Smooth muscle cell (in vitro differentiated cells): ENCODE results near the gene CLDND2. TPM values are rescaled to one million over a fixed set of nuclear protein-coding genes. Genes with fewer than 3 reads are reported as not detected.

ENCODE experiments used
- DNase-seq: peaks from one replicate; lab custom pipeline; 2025; ENCODE audit not compliant: unreplicated experiment; lab: John Stamatoyannopoulos, UW
- H2AFZ ChIP-seq: fragments of 200-600 bp; sonication (generic); 2 replicates; pipeline ENCODE4 v1.6.0; 2016; ENCODE audit warnings: antibody characterized with exemption, low read depth, mild to moderate bottlenecking
- H3F3A ChIP-seq: fragments of 200-600 bp; sonication (generic); 2 replicates; pipeline ENCODE4 v1.6.0; 2017; ENCODE audit warnings: antibody characterized with exemption, low read depth
- H3K27ac ChIP-seq: fragments of 200-600 bp; sonication (generic); 2 replicates; pipeline ENCODE4 v1.5.1; 2016; ENCODE audit warnings: low read depth, mild to moderate bottlenecking
- H3K27me3 ChIP-seq: fragments of 200-600 bp; sonication (generic); 2 replicates; pipeline ENCODE4 v1.6.1; 2016; ENCODE audit warnings: low read depth, mild to moderate bottlenecking
- H3K36me3 ChIP-seq: fragments of 200-600 bp; sonication (generic); 2 replicates; pipeline ENCODE4 v1.5.1; 2016; ENCODE audit warnings: low read depth
- H3K4me1 ChIP-seq: fragments of 200-600 bp; sonication (generic); 2 replicates; pipeline ENCODE4 v1.5.1; 2016; ENCODE audit warnings: low read depth
- H3K4me2 ChIP-seq: fragments of 200-600 bp; sonication (generic); 2 replicates; pipeline ENCODE4 v1.6.0; 2016; ENCODE audit warnings: mild to moderate bottlenecking
- H3K4me3 ChIP-seq: fragments of 200-600 bp; sonication (generic); 2 replicates; pipeline ENCODE4 v1.5.1; 2016; ENCODE audit warnings: mild to moderate bottlenecking
- H3K79me2 ChIP-seq: fragments of 200-600 bp; sonication (generic); 2 replicates; pipeline ENCODE4 v1.6.0; 2016; ENCODE audit warnings: low read depth, mild to moderate bottlenecking
- H3K9ac ChIP-seq: fragments of 200-600 bp; sonication (generic); 2 replicates; pipeline ENCODE4 v1.6.0; 2016; ENCODE audit warnings: low read depth
- H3K9me3 ChIP-seq: fragments of 200-600 bp; sonication (generic); replicated peaks from 2 replicates; pipeline ENCODE4 v1.5.1; 2016; ENCODE audit warnings: low read depth
- H4K20me1 ChIP-seq: fragments of 200-600 bp; sonication (generic); 2 replicates; pipeline ENCODE4 v1.6.0; 2016; ENCODE audit warnings: low read depth
- WGBS: methylation state at CpG from one replicate; pipeline ENCODE4 v1.1.7; 2016; ENCODE audit warnings: low lambda C conversion rate; 5-methylcytosine and 5-hydroxymethylcytosine counted together
- polyA plus RNA-seq: library from polyadenylated mRNA; unstranded; fragments of >200 nt; fragmentation: Nextera tagmentation; extraction: Ambion mirVana; gene quantifications from 2 replicates; pipeline ENCODE4 v1.2.1, GENCODE V29; 2016
- total RNA-seq: library from RNA; depleted of rRNA; stranded (reverse); fragments of >200 nt; gene quantifications from 2 replicates; pipeline ENCODE4 v1.2.3, GENCODE V29; 2014
- TF ChIP-seq, protein P1 (sequence below): fragments of 200-600 bp; sonication (generic); IDR thresholded peaks from 2 replicates; pipeline ENCODE4 v1.5.1; 2017; ENCODE audit warnings: borderline replicate concordance, mild to moderate bottlenecking, antibody characterized with exemption; ENCODE audit not compliant: insufficient read depth, poor library complexity, severe bottlenecking

The CLDND2 gene
- total and polyA plus RNA-seq, 2 experiments from 2014 or later: 1.4 TPM; not detected in 1

DNA sequence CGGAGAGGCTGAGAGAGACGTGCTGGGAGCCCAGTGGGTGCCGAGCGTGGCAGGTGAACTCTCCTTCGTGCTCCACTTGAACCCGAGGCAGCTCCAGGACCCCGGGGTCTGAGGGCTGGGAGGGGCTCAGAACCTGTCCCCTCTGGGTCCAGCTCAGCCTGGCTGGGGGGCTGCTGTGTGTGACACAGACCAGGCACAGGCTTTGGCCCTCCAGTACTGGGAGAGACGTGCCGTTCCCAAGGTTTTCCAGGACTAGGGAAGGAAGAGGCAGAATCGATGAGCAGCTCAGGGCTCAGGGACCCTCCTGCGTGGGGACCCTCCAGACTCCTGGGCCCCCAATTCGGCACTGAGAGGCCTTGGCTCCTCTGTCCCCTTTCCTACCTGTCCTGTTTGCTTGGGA is 46.4 kb upstream of the CLDND2 start:
- Histone ChIP-seq H3F3A (no peaks in the 10 kb centered on the region), H3K4me3 (no peak overlapping the region), H3K27me3 (no peaks in the 10 kb centered on the region), H3K4me2 (no peak overlapping the region), H4K20me1 (no peaks in the 10 kb centered on the region), H2AFZ (no peak overlapping the region), H3K9ac (no peak overlapping the region), H3K9me3 (no peaks in the 10 kb centered on the region), H3K79me2 (no peaks in the 10 kb centered on the region), H3K4me1 (no peaks in the 10 kb centered on the region), H3K27ac (no peak overlapping the region), H3K36me3 (no peaks in the 10 kb centered on the region)
- TF ChIP-seq, protein P1, sequence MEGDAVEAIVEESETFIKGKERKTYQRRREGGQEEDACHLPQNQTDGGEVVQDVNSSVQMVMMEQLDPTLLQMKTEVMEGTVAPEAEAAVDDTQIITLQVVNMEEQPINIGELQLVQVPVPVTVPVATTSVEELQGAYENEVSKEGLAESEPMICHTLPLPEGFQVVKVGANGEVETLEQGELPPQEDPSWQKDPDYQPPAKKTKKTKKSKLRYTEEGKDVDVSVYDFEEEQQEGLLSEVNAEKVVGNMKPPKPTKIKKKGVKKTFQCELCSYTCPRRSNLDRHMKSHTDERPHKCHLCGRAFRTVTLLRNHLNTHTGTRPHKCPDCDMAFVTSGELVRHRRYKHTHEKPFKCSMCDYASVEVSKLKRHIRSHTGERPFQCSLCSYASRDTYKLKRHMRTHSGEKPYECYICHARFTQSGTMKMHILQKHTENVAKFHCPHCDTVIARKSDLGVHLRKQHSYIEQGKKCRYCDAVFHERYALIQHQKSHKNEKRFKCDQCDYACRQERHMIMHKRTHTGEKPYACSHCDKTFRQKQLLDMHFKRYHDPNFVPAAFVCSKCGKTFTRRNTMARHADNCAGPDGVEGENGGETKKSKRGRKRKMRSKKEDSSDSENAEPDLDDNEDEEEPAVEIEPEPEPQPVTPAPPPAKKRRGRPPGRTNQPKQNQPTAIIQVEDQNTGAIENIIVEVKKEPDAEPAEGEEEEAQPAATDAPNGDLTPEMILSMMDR: no peak
- 89% methylated on average over 12 of the region's 12 CpGs for WGBS
- DNase-seq: no peak

DNA sequence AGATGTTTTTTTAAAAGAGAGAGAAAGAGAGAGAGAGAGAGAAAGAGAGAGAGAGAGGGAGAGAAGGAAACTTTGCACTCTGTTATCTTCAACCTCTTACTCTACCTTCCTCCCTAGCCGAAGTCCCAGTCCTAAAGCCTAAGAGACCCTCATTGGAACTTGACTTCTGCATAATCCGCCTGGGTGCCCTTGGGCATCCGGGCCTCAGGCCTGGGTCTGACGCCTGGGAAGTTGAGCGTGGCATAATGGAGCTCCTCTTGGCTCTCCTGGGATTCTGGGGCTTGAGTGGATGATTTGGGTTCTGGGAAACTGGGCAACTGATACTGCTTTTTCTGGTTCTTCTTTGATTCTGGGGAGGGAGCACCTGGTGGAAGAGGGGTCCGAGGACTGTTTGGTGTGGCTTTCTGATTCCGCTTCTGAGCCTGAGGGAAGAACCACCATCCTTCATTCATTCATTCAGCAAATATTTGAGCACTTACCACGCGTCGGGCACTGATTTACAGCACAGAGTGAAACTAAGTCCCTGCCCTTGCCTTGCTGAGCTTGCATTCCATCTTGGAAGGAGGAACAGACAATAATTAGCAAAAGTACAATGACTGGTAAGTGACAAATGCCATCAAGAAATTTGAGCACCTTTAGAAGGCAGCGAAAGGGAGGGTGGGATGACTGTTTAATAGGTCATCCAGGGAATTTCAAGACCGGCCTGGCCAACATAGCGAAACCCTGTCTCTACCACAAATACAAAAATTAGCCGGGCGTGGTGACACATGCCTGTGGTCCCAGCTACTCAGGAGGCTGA is 42.3 kb upstream of the CLDND2 start:
- H3K79me2 ChIP-seq: no peaks in the 10 kb centered on the region
- no peak for DNase-seq
- H3K27me3 ChIP-seq: no peaks in the 10 kb centered on the region
- H3K36me3 ChIP-seq: no peaks in the 10 kb centered on the region
- no peak overlapping the region for H2AFZ ChIP-seq
- no peaks in the 10 kb centered on the region for H3F3A ChIP-seq
- no peak overlapping the region for H3K4me3 ChIP-seq
- H3K4me2 ChIP-seq: no peak overlapping the region
- no peaks in the 10 kb centered on the region for H3K4me1 ChIP-seq
- WGBS: 94% methylated on average over 15 of the region's 15 CpGs
- no peak overlapping the region for H3K9ac ChIP-seq
- H3K9me3 ChIP-seq: no peaks in the 10 kb centered on the region
- H4K20me1 ChIP-seq: no peaks in the 10 kb centered on the region
- H3K27ac ChIP-seq: no peak overlapping the region
- TF ChIP-seq, protein P1: no peak

DNA sequence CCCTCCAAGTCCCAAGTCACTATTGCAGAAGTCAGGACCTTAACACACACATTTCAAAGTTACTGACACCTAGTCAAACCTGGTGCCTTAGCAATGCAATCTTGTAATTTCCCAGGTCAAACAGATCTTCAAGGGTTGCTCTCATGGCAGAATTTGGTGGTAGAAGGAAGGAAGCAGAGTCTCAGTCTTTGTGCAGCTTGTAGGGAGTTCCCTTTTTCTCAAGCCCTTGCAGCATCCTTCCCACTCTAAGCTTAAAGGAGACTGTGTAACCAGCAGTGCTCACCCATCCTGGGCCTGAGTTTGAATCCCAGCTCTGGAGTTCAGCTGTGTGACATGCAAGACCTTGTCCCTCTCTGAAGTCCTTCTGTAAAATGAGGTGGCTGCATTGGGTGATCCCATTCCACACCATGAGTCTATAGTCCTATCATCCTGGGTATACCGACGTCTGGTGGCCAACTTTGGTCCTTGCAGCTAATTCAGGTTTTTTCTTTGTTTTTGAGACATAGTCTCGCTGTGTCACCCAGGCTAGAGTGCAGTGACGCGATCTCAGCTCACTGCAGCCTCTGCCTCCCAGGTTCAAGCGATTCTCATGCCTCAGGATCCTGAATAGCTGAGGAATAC is 38.8 kb upstream of the CLDND2 start:
- no peak overlapping the region for H3K27ac ChIP-seq
- no peak overlapping the region for H3K4me3 ChIP-seq
- H3K4me2 ChIP-seq: no peak overlapping the region
- no peak for DNase-seq
- H4K20me1 ChIP-seq: no peaks in the 10 kb centered on the region
- no peaks in the 10 kb centered on the region for H3K4me1 ChIP-seq
- no peaks in the 10 kb centered on the region for H3F3A ChIP-seq
- 58% methylated on average over 6 of the region's 6 CpGs for WGBS
- no peaks in the 10 kb centered on the region for H3K9me3 ChIP-seq
- no peaks in the 10 kb centered on the region for H3K36me3 ChIP-seq
- TF ChIP-seq, protein P1: peak; percentile 19
- no peak overlapping the region for H2AFZ ChIP-seq
- H3K27me3 ChIP-seq: no peaks in the 10 kb centered on the region
- no peaks in the 10 kb centered on the region for H3K79me2 ChIP-seq
- no peak overlapping the region for H3K9ac ChIP-seq
